HL-60 (cell line): ENCODE results near the gene HMOX2.

Experiments
- DNase-seq, 2 experiments: peaks; one replicate each; pipeline ENCODE4 v3.0.0-alpha.2; 2010 to 2020; ENCODE audit warnings: low read depth in 1 of 2, low spot score in 1 of 2
- H3K27ac ChIP-seq: fragments of 250-450 bp; sonication (Bioruptor Pico); replicated peaks from 2 replicates; pipeline ENCODE4 v1.5.1; 2020; ENCODE audit warnings: mild to moderate bottlenecking, moderate library complexity
- H3K27me3 ChIP-seq: fragments of 250-450 bp; sonication (Bioruptor Pico); 2 replicates; pipeline ENCODE4 v1.5.1; 2021; ENCODE audit warnings: mild to moderate bottlenecking, moderate library complexity; ENCODE audit not compliant: insufficient read depth, poor library complexity, severe bottlenecking
- H3K4me3 ChIP-seq: replicated peaks from 2 replicates; pipeline ENCODE4 v1.5.1; 2011; ENCODE audit warnings: mild to moderate bottlenecking, control low read depth, low read length; ENCODE audit not compliant: insufficient read depth
- GABPA ChIP-seq: IDR thresholded peaks from 2 replicates; pipeline ENCODE4 v1.6.1; 2012; ENCODE audit warnings: low read depth
- POLR2AphosphoS5 ChIP-seq: IDR thresholded peaks from 2 replicates; pipeline ENCODE4 v1.6.1; 2012; ENCODE audit warnings: low read depth
- SPI1 ChIP-seq: IDR thresholded peaks from 2 replicates; pipeline ENCODE4 v1.6.1; 2012; ENCODE audit warnings: low read depth, mild to moderate bottlenecking, borderline replicate concordance
- TF ChIP-seq, protein P1 (sequence below): IDR thresholded peaks from one replicate; pipeline ENCODE4 v1.5.1; 2011; ENCODE audit warnings: low read length, control low read depth, inconsistent platforms; ENCODE audit not compliant: insufficient read depth
- TF ChIP-seq, protein P2 (sequence below): IDR thresholded peaks from 2 replicates; pipeline ENCODE4 v1.6.1; 2012; ENCODE audit warnings: low read depth; ENCODE audit not compliant: insufficient replicate concordance

HMOX2 gene

GRCh38 chr16:4442371-4442770, 33.8 kb upstream of the HMOX2 start:
- TF ChIP-seq POLR2AphosphoS5: no peak
- TF ChIP-seq, protein P1, sequence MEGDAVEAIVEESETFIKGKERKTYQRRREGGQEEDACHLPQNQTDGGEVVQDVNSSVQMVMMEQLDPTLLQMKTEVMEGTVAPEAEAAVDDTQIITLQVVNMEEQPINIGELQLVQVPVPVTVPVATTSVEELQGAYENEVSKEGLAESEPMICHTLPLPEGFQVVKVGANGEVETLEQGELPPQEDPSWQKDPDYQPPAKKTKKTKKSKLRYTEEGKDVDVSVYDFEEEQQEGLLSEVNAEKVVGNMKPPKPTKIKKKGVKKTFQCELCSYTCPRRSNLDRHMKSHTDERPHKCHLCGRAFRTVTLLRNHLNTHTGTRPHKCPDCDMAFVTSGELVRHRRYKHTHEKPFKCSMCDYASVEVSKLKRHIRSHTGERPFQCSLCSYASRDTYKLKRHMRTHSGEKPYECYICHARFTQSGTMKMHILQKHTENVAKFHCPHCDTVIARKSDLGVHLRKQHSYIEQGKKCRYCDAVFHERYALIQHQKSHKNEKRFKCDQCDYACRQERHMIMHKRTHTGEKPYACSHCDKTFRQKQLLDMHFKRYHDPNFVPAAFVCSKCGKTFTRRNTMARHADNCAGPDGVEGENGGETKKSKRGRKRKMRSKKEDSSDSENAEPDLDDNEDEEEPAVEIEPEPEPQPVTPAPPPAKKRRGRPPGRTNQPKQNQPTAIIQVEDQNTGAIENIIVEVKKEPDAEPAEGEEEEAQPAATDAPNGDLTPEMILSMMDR: no peak
- TF ChIP-seq, protein P2, sequence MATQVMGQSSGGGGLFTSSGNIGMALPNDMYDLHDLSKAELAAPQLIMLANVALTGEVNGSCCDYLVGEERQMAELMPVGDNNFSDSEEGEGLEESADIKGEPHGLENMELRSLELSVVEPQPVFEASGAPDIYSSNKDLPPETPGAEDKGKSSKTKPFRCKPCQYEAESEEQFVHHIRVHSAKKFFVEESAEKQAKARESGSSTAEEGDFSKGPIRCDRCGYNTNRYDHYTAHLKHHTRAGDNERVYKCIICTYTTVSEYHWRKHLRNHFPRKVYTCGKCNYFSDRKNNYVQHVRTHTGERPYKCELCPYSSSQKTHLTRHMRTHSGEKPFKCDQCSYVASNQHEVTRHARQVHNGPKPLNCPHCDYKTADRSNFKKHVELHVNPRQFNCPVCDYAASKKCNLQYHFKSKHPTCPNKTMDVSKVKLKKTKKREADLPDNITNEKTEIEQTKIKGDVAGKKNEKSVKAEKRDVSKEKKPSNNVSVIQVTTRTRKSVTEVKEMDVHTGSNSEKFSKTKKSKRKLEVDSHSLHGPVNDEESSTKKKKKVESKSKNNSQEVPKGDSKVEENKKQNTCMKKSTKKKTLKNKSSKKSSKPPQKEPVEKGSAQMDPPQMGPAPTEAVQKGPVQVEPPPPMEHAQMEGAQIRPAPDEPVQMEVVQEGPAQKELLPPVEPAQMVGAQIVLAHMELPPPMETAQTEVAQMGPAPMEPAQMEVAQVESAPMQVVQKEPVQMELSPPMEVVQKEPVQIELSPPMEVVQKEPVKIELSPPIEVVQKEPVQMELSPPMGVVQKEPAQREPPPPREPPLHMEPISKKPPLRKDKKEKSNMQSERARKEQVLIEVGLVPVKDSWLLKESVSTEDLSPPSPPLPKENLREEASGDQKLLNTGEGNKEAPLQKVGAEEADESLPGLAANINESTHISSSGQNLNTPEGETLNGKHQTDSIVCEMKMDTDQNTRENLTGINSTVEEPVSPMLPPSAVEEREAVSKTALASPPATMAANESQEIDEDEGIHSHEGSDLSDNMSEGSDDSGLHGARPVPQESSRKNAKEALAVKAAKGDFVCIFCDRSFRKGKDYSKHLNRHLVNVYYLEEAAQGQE: no peak
- TF ChIP-seq GABPA: no peak
- no peak for TF ChIP-seq SPI1

DNA sequence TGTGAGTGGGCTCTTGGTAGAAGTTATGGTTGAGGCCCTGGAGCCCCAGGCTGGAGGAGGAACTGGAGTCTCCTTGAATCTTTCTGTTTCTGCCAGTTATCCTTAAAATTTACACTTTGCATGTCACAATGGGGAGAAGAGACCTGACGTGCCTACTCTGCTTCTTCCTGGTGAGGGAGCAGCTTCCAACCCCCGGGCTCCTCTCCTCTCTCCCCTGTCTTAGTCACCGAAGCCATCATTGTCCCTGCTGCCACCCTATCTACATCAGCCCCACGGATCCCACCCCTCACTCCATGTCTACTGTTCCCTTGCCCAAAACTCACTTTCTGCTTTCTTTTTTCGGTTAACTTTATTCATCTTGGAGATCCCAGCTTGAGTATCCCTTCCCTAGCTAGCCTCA, 32.9 kb upstream of the HMOX2 start:
- no peak for TF ChIP-seq POLR2AphosphoS5
- TF ChIP-seq, protein P1: no peak
- TF ChIP-seq, protein P2: no peak
- no peak for TF ChIP-seq GABPA
- TF ChIP-seq SPI1: no peak
- Histone ChIP-seq H3K27me3 (no peaks in the 10 kb centered on the region), H3K4me3 (no peak overlapping the region), H3K27ac (no peak overlapping the region)
- no peak for DNase-seq

More at GRCh38 chr16:4442371-4442770, 33.8 kb upstream of the HMOX2 start:
- H3K4me3 ChIP-seq: no peak overlapping the region
- H3K27me3 ChIP-seq: no peaks in the 10 kb centered on the region
- no peak for DNase-seq
- H3K27ac ChIP-seq: no peak overlapping the region

- DNase-seq: no peak
- Histone ChIP-seq H3K4me3 (no peak overlapping the region), H3K27ac (no peak overlapping the region), H3K27me3 (no peaks in the 10 kb centered on the region)
- TF ChIP-seq POLR2AphosphoS5 (no peak), GABPA (no peak), SPI1 (no peak)
- TF ChIP-seq, protein P2: no peak
- TF ChIP-seq, protein P1: no peak
Measured at GRCh38 chr16:4443986-4444385, 32.2 kb upstream of the HMOX2 start.
